ENCODE data around the gene ARL13B.

DNA sequence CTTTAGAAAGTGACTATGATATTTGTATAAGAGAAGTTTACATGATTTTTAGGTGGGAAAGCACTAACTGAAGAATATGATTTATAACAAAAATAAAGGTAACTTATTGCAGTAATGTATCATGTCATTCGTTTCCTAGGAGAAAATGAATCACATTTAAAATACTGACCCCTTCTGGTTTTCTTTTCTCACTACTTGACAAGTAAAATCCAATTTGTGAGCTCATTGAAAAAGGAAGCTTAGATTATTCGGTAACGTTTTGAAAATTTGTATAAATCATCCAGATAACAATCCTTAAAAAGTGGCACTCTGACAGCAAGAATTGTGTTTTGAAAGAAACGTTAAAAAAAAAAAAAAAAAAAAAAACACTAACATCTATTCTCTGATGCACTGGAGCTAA, 121.9 kb downstream of the ARL13B start:
- TF ChIP-seq, protein P1, sequence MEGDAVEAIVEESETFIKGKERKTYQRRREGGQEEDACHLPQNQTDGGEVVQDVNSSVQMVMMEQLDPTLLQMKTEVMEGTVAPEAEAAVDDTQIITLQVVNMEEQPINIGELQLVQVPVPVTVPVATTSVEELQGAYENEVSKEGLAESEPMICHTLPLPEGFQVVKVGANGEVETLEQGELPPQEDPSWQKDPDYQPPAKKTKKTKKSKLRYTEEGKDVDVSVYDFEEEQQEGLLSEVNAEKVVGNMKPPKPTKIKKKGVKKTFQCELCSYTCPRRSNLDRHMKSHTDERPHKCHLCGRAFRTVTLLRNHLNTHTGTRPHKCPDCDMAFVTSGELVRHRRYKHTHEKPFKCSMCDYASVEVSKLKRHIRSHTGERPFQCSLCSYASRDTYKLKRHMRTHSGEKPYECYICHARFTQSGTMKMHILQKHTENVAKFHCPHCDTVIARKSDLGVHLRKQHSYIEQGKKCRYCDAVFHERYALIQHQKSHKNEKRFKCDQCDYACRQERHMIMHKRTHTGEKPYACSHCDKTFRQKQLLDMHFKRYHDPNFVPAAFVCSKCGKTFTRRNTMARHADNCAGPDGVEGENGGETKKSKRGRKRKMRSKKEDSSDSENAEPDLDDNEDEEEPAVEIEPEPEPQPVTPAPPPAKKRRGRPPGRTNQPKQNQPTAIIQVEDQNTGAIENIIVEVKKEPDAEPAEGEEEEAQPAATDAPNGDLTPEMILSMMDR (IDR thresholded peaks at IDR 0.05), result no peak
- no peak for TF ChIP-seq POLR2AphosphoS5 (IDR thresholded peaks at IDR 0.05)

All from upper lobe of left lung (tissue), 4 donors.